HepG2 (cell line): ENCODE results near the gene NEIL3.

Source experiments
- IKZF1 ChIP-seq: fragments of 450-650 bp; IDR thresholded peaks from 2 replicates; pipeline ENCODE4 v1.7.1; 2016
- MYC ChIP-seq: sonication (generic); formaldehyde crosslinking; IDR thresholded peaks from 2 replicates; pipeline ENCODE4 v1.9.0; 2021; ENCODE audit warnings: missing genetic modification reagents, borderline replicate concordance
- NR2F1 ChIP-seq, 2 experiments: fragments of 450-650 bp in 1 of 2; formaldehyde crosslinking in 1 of 2; IDR thresholded peaks; 2 replicates each; pipeline versions ENCODE4 v1.5.0 to v1.6.1; 2016 to 2020; ENCODE audit warnings: mild to moderate bottlenecking in 1 of 2, missing compliant biosample characterization in 1 of 2, missing genetic modification reagents in 1 of 2, moderate library complexity in 1 of 2
- SMAD3 ChIP-seq: sonication (generic); formaldehyde crosslinking; IDR thresholded peaks from 2 replicates; pipeline ENCODE4 v1.4.0; 2020; ENCODE audit warnings: missing genetic modification reagents
- U2AF1 ChIP-seq: fragments of 200-400 bp; formaldehyde crosslinking; optimal IDR thresholded peaks from 2 replicates; pipeline ENCODE3; 2017; ENCODE audit warnings: mild to moderate bottlenecking, low read depth, low read length
- ZHX1 ChIP-seq: sonication (generic); formaldehyde crosslinking; IDR thresholded peaks from 2 replicates; pipeline ENCODE4 v1.8.1; 2022; ENCODE audit warnings: low read depth, mild to moderate bottlenecking, missing genetic modification reagents

GRCh38 chr4:177369372-177369771 is 59.7 kb downstream of the NEIL3 start:
- TF ChIP-seq U2AF1 (no peak), ZHX1 (no peak), NR2F1 (CRISPR knock-in tag; IDR thresholded peaks at IDR 0.05) (no peak), SMAD3 (no peak), MYC (CRISPR knock-in tag) (no peak), IKZF1 (no peak)
